Measurements from ENCODE around the gene DNAH2.

DNA sequence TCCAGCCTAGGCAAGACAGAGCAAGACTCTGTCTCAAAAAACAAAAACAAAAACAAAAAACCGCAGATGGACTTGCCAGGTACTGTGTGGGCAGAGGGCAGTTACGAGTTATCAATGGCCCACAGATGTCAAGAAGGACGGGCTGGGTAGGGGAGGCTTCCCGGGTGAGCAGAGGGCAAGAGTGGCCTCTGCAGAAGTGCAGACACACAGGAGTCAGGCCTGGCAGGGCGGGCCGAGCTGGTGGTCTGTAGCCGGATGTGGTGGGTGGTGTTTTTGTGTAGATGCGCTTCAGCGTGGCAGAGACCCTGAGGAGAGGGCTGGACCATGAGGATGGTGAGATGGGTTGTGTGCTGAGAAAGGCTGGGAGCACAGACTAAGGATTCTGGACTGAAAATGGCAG, 71.6 kb downstream of the DNAH2 start:
- TF ChIP-seq, protein P1, sequence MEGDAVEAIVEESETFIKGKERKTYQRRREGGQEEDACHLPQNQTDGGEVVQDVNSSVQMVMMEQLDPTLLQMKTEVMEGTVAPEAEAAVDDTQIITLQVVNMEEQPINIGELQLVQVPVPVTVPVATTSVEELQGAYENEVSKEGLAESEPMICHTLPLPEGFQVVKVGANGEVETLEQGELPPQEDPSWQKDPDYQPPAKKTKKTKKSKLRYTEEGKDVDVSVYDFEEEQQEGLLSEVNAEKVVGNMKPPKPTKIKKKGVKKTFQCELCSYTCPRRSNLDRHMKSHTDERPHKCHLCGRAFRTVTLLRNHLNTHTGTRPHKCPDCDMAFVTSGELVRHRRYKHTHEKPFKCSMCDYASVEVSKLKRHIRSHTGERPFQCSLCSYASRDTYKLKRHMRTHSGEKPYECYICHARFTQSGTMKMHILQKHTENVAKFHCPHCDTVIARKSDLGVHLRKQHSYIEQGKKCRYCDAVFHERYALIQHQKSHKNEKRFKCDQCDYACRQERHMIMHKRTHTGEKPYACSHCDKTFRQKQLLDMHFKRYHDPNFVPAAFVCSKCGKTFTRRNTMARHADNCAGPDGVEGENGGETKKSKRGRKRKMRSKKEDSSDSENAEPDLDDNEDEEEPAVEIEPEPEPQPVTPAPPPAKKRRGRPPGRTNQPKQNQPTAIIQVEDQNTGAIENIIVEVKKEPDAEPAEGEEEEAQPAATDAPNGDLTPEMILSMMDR (conservative IDR thresholded peaks at IDR 0.05; ENCODE audit: low read depth in 2 of 2) = no peak
- TF ChIP-seq ZNF114 (CRISPR knock-in tag; IDR thresholded peaks at IDR 0.05) (no peak), POLR2AphosphoS5 (IDR thresholded peaks at IDR 0.05; ENCODE audit: low read depth) (no peak), JUNB (IDR thresholded peaks at IDR 0.05; ENCODE audit: unreplicated experiment) (no peak), EZH2 (IDR thresholded peaks at IDR 0.05; ENCODE audit: low read depth, unreplicated experiment) (no peak), EZH2phosphoT487 (IDR thresholded peaks at IDR 0.05; ENCODE audit: unreplicated experiment) (no peak), NANOG (IDR thresholded peaks at IDR 0.05; ENCODE audit: borderline replicate concordance) (no peak), CREB1 (CRISPR knock-in tag; IDR thresholded peaks at IDR 0.05; ENCODE audit: low read depth) (no peak), ZNF331 (CRISPR knock-in tag; IDR thresholded peaks at IDR 0.05; ENCODE audit: low read depth) (no peak), STAT1 (IDR thresholded peaks at IDR 0.05; ENCODE audit: unreplicated experiment) (no peak)
- TF ChIP-seq, protein P2, sequence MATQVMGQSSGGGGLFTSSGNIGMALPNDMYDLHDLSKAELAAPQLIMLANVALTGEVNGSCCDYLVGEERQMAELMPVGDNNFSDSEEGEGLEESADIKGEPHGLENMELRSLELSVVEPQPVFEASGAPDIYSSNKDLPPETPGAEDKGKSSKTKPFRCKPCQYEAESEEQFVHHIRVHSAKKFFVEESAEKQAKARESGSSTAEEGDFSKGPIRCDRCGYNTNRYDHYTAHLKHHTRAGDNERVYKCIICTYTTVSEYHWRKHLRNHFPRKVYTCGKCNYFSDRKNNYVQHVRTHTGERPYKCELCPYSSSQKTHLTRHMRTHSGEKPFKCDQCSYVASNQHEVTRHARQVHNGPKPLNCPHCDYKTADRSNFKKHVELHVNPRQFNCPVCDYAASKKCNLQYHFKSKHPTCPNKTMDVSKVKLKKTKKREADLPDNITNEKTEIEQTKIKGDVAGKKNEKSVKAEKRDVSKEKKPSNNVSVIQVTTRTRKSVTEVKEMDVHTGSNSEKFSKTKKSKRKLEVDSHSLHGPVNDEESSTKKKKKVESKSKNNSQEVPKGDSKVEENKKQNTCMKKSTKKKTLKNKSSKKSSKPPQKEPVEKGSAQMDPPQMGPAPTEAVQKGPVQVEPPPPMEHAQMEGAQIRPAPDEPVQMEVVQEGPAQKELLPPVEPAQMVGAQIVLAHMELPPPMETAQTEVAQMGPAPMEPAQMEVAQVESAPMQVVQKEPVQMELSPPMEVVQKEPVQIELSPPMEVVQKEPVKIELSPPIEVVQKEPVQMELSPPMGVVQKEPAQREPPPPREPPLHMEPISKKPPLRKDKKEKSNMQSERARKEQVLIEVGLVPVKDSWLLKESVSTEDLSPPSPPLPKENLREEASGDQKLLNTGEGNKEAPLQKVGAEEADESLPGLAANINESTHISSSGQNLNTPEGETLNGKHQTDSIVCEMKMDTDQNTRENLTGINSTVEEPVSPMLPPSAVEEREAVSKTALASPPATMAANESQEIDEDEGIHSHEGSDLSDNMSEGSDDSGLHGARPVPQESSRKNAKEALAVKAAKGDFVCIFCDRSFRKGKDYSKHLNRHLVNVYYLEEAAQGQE (IDR thresholded peaks at IDR 0.05; ENCODE audit: unreplicated experiment) = no peak
- TF ChIP-seq, protein P3, sequence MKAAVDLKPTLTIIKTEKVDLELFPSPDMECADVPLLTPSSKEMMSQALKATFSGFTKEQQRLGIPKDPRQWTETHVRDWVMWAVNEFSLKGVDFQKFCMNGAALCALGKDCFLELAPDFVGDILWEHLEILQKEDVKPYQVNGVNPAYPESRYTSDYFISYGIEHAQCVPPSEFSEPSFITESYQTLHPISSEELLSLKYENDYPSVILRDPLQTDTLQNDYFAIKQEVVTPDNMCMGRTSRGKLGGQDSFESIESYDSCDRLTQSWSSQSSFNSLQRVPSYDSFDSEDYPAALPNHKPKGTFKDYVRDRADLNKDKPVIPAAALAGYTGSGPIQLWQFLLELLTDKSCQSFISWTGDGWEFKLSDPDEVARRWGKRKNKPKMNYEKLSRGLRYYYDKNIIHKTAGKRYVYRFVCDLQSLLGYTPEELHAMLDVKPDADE (IDR thresholded peaks at IDR 0.05) = no peak
- TF ChIP-seq, protein P4, sequence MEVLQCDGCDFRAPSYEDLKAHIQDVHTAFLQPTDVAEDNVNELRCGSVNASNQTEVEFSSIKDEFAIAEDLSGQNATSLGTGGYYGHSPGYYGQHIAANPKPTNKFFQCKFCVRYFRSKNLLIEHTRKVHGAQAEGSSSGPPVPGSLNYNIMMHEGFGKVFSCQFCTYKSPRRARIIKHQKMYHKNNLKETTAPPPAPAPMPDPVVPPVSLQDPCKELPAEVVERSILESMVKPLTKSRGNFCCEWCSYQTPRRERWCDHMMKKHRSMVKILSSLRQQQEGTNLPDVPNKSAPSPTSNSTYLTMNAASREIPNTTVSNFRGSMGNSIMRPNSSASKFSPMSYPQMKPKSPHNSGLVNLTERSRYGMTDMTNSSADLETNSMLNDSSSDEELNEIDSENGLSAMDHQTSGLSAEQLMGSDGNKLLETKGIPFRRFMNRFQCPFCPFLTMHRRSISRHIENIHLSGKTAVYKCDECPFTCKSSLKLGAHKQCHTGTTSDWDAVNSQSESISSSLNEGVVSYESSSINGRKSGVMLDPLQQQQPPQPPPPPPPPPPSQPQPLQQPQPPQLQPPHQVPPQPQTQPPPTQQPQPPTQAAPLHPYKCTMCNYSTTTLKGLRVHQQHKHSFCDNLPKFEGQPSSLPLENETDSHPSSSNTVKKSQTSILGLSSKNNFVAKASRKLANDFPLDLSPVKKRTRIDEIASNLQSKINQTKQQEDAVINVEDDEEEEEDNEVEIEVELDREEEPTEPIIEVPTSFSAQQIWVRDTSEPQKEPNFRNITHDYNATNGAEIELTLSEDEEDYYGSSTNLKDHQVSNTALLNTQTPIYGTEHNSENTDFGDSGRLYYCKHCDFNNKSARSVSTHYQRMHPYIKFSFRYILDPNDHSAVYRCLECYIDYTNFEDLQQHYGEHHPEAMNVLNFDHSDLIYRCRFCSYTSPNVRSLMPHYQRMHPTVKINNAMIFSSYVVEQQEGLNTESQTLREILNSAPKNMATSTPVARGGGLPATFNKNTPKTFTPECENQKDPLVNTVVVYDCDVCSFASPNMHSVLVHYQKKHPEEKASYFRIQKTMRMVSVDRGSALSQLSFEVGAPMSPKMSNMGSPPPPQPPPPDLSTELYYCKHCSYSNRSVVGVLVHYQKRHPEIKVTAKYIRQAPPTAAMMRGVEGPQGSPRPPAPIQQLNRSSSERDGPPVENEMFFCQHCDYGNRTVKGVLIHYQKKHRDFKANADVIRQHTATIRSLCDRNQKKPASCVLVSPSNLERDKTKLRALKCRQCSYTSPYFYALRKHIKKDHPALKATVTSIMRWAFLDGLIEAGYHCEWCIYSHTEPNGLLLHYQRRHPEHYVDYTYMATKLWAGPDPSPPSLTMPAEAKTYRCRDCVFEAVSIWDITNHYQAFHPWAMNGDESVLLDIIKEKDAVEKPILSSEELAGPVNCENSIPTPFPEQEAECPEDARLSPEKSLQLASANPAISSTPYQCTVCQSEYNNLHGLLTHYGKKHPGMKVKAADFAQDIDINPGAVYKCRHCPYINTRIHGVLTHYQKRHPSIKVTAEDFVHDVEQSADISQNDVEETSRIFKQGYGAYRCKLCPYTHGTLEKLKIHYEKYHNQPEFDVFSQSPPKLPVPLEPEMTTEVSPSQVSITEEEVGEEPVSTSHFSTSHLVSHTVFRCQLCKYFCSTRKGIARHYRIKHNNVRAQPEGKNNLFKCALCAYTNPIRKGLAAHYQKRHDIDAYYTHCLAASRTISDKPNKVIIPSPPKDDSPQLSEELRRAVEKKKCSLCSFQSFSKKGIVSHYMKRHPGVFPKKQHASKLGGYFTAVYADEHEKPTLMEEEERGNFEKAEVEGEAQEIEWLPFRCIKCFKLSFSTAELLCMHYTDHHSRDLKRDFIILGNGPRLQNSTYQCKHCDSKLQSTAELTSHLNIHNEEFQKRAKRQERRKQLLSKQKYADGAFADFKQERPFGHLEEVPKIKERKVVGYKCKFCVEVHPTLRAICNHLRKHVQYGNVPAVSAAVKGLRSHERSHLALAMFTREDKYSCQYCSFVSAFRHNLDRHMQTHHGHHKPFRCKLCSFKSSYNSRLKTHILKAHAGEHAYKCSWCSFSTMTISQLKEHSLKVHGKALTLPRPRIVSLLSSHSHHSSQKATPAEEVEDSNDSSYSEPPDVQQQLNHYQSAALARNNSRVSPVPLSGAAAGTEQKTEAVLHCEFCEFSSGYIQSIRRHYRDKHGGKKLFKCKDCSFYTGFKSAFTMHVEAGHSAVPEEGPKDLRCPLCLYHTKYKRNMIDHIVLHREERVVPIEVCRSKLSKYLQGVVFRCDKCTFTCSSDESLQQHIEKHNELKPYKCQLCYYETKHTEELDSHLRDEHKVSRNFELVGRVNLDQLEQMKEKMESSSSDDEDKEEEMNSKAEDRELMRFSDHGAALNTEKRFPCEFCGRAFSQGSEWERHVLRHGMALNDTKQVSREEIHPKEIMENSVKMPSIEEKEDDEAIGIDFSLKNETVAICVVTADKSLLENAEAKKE (CRISPR knock-in tag; IDR thresholded peaks at IDR 0.05) = no peak

Data from GM23338 (cell line).